GM19372 (cell line): ENCODE data around the gene FAM83E.
A peak's percentile ranks its signal among the peaks of the same experiment; 100 is the strongest.

Experiments
- ATAC-seq: cut with Tn5 transposase; IDR thresholded peaks from one replicate; pipeline ENCODE4 v1.9.1; 2021; ENCODE audit warnings: mild to moderate bottlenecking, low read depth, moderate library complexity; ENCODE audit not compliant: unreplicated experiment

FAM83E gene

GRCh38 chr19:48629599-48630295, 14.9 kb upstream of the FAM83E start:
- no peak for ATAC-seq

- ATAC-seq = no peak
Observed at GRCh38 chr19:48629297-48629598, 14.4 kb upstream of the FAM83E start.

- no peak for ATAC-seq
Observed at GRCh38 chr19:48628486-48629296, 13.8 kb upstream of the FAM83E start.

- no peak for ATAC-seq
Observed at GRCh38 chr19:48627865-48628314, 13.0 kb upstream of the FAM83E start.

- ATAC-seq = no peak
Observed at GRCh38 chr19:48627201-48627864, 12.5 kb upstream of the FAM83E start.

- ATAC-seq = no peak
Observed at GRCh38 chr19:48625891-48626327, 11.0 kb upstream of the FAM83E start.

GRCh38 chr19:48624791-48625723, 10.2 kb upstream of the FAM83E start:
- no peak for ATAC-seq

GRCh38 chr19:48624067-48624594, 9.3 kb upstream of the FAM83E start:
- ATAC-seq = peak; percentile 55

GRCh38 chr19:48623556-48624066, 8.7 kb upstream of the FAM83E start:
- ATAC-seq = no peak

GRCh38 chr19:48619692-48620585, 5.1 kb upstream of the FAM83E start:
- no peak for ATAC-seq

- ATAC-seq = peak; percentile 90
Observed at GRCh38 chr19:48618916-48619691, 4.2 kb upstream of the FAM83E start, which contains the start of the genes RPL18 and SPHK2. TSS of gene RPL18 (minus strand) at chr19:48619178. CDS start at chr19:48619143, 35 bp downstream. TSS of gene SPHK2 (plus strand) at chr19:48619506. CDS start at chr19:48620515, 1,009 bp downstream.

- ATAC-seq = no peak
Observed at GRCh38 chr19:48618278-48618915, 3.5 kb upstream of the FAM83E start.

GRCh38 chr19:48617146-48617937, 2.5 kb upstream of the FAM83E start:
- ATAC-seq = no peak

- no peak for ATAC-seq
Observed at GRCh38 chr19:48616491-48617056, 1.7 kb upstream of the FAM83E start.

- ATAC-seq = no peak
Observed at GRCh38 chr19:48616041-48616436, 1.2 kb upstream of the FAM83E start.
